Heart left ventricle (tissue), 13 donors: ENCODE results near the gene KIF1A.

Experiments used
- POLR2A ChIP-seq, 2 donors: fragments of 450-650 bp; IDR thresholded peaks; one replicate each; pipeline ENCODE4 v1.6.1; 2017; ENCODE audit warnings: antibody characterized with exemption in 2 of 2, mild to moderate bottlenecking in 2 of 2, moderate library complexity in 2 of 2
- TF ChIP-seq, protein P1 (sequence below), 12 donors: fragments of 200-600 bp; sonication (generic) in 4 of 12; IDR thresholded peaks; one replicate each; pipeline versions ENCODE4 v1.5.0 to v1.8.0; 2018 to 2022; ENCODE audit warnings: antibody characterized with exemption in 12 of 12, mild to moderate bottlenecking in 5 of 12
- donor health status: ischemic (EF 13 %, LVEDD 7.1; RV severe dilation, severe dysfunction).
- donor health status: DM: no; HTN: yes; CAD: no.
- donor health status: DM: no; HTN: no; CAD: no.
- donor health status: ischemic (EF 25% LVEDD 6.9; RV normal size, moderate dysfunction).
- donor health status: ischemic (EF 25% LVEDD 5.7; RV mildly dilated, moderate dysfunction).
- donor health status: ischemic (EF 35%, LVEDD 5.7; RV mildly dilated, moderate dysfunction).
- donor health status: nonischemic (EF 11% LVEDD 7.7; RV severe dilation, severe dysfunction).
- donor health status: DM: yes; HTN: yes; CAD: no.
- donor health status: PGD.
- donor health status: ischemic (EF 29% LVEDD 5.4; RV normal size, mild dysfunction).
- donor health status: nonischemic (EF 23%, LVEDD 6.1; RV moderate dilation, normal function).

GRCh38 chr2:240705204-240705791, 114.7 kb downstream of the KIF1A start:
- TF ChIP-seq, protein P1, sequence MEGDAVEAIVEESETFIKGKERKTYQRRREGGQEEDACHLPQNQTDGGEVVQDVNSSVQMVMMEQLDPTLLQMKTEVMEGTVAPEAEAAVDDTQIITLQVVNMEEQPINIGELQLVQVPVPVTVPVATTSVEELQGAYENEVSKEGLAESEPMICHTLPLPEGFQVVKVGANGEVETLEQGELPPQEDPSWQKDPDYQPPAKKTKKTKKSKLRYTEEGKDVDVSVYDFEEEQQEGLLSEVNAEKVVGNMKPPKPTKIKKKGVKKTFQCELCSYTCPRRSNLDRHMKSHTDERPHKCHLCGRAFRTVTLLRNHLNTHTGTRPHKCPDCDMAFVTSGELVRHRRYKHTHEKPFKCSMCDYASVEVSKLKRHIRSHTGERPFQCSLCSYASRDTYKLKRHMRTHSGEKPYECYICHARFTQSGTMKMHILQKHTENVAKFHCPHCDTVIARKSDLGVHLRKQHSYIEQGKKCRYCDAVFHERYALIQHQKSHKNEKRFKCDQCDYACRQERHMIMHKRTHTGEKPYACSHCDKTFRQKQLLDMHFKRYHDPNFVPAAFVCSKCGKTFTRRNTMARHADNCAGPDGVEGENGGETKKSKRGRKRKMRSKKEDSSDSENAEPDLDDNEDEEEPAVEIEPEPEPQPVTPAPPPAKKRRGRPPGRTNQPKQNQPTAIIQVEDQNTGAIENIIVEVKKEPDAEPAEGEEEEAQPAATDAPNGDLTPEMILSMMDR (IDR thresholded peaks at IDR 0.05), result no peak
- no peak for TF ChIP-seq POLR2A (IDR thresholded peaks at IDR 0.05)
